Prostate gland (tissue), 2 donors: ENCODE data around the gene CD82. TPM values are rescaled to one million over a fixed set of nuclear protein-coding genes. Genes with fewer than 3 reads are reported as not detected.

Experiments
- DNase-seq: peaks from one replicate; pipeline ENCODE4 v3.0.0-alpha.2; 2019; ENCODE audit warnings: low spot score
- H3K27ac ChIP-seq, 2 donors: fragments of 200-600 bp; sonication (generic); 2 replicates each; pipeline ENCODE4 v1.5.1; 2017 to 2019
- H3K27me3 ChIP-seq: fragments of 200-600 bp; sonication (generic); replicated peaks from 2 replicates; pipeline ENCODE4 v1.5.1; 2019; ENCODE audit not compliant: insufficient read depth
- H3K36me3 ChIP-seq, 2 donors: fragments of 200-600 bp; sonication (generic); 1 replicate in 1 of 2; 2 replicates in 1 of 2; pipeline versions ENCODE4 v1.5.1 to v1.8.1; 2017 to 2019
- H3K4me1 ChIP-seq: fragments of 200-600 bp; sonication (generic); replicated peaks from 2 replicates; pipeline ENCODE4 v1.5.1; 2019
- H3K4me3 ChIP-seq, 2 donors: fragments of 200-600 bp; sonication (generic); 2 replicates each; pipeline ENCODE4 v1.5.1; 2017 to 2019
- H3K9me3 ChIP-seq: fragments of 200-600 bp; sonication (generic); 2 replicates; pipeline ENCODE4 v1.5.1; 2017
- CTCF ChIP-seq, 4 experiments: fragments of 200-600 bp in 2 of 4; fragments of 450-650 bp in 2 of 4; sonication (generic) in 2 of 4; IDR thresholded peaks; 1 replicate in 3 of 4; 2 replicates in 1 of 4; pipeline ENCODE4 v1.5.1; 2016 to 2019; ENCODE audit warnings: antibody characterized with exemption in 4 of 4, mild to moderate bottlenecking in 2 of 4, moderate library complexity in 2 of 4
- POLR2A ChIP-seq: fragments of 450-650 bp; IDR thresholded peaks from one replicate; pipeline ENCODE4 v1.6.1; 2016; ENCODE audit warnings: antibody characterized with exemption, mild to moderate bottlenecking
- POLR2AphosphoS5 ChIP-seq: sonication (generic); formaldehyde crosslinking; IDR thresholded peaks from one replicate; pipeline ENCODE4 v1.6.1; 2017; ENCODE audit warnings: antibody characterized with exemption
- WGBS: methylation state at CpG from one replicate; pipeline ENCODE4 v1.1.5; 2018; 5-methylcytosine and 5-hydroxymethylcytosine counted together
- intact Hi-C: fragments of 100-400 bp; cut with DNase I; formaldehyde crosslinking; loops from one replicate; pipeline ENCODE4 v1.14.2; 2022
- total RNA-seq, 2 donors: library from RNA; depleted of rRNA; stranded (reverse); fragments of >200 nt; gene quantifications; one replicate each; pipeline ENCODE4 v1.1.0, GENCODE V29; 2016

CD82 gene
- total RNA-seq, 2 donors from 2014 or later: 35.1 to 54.6 TPM

GRCh38 chr11:44618561-44619425 is 53.3 kb downstream of the CD82 start:
- 91% methylated on average over 22 of the region's 22 CpGs for WGBS
- intact Hi-C loops: no loop called here
- Histone ChIP-seq H3K36me3 (no peaks in the 10 kb centered on the region), H3K9me3 (no peaks in the 10 kb centered on the region), H3K4me3 (no peak overlapping the region), H3K27ac (no peak overlapping the region), H3K27me3 (no peaks in the 10 kb centered on the region), H3K4me1 (no peaks in the 10 kb centered on the region)
- TF ChIP-seq POLR2A: no peak
- no peak for TF ChIP-seq CTCF (IDR thresholded peaks at IDR 0.05)
- no peak for TF ChIP-seq POLR2AphosphoS5
- no peak for DNase-seq

GRCh38 chr11:44620328-44620725 is 54.9 kb downstream of the CD82 start:
- 95% methylated on average over 5 of the region's 5 CpGs for WGBS

GRCh38 chr11:44621140-44621681 is 55.7 kb downstream of the CD82 start:
- TF ChIP-seq POLR2A (no peak), POLR2AphosphoS5 (peak; percentile 14), CTCF (IDR thresholded peaks at IDR 0.05) (peak; percentile 90 to 96 (median 94))
- H3K4me3 ChIP-seq: no peak overlapping the region
- DNase-seq: peak; percentile 55
- no peak overlapping the region for H3K27ac ChIP-seq
- 27% methylated on average over 24 of the region's 24 CpGs for WGBS
- H3K36me3 ChIP-seq: no peaks in the 10 kb centered on the region
- intact Hi-C loops: loop anchor here (1.0 to 5.0 kb wide), 3 partner anchors 106 to 486 kb away; partner anchors contain the start of gene TSPAN18
- H3K27me3 ChIP-seq: no peaks in the 10 kb centered on the region
- H3K9me3 ChIP-seq: no peaks in the 10 kb centered on the region
- no peaks in the 10 kb centered on the region for H3K4me1 ChIP-seq

More at GRCh38 chr11:44620328-44620725, 54.9 kb downstream of the CD82 start:
- Histone ChIP-seq H3K4me3 (no peak overlapping the region), H3K36me3 (no peaks in the 10 kb centered on the region), H3K9me3 (no peaks in the 10 kb centered on the region), H3K4me1 (no peaks in the 10 kb centered on the region), H3K27ac (no peak overlapping the region), H3K27me3 (no peaks in the 10 kb centered on the region)
- intact Hi-C loops: loop anchor here (5.0 kb wide), 2 partner anchors 107 to 487 kb away; partner anchors contain the start of gene TSPAN18
- DNase-seq: no peak
- TF ChIP-seq CTCF (IDR thresholded peaks at IDR 0.05): no peak
- TF ChIP-seq POLR2A: no peak
- TF ChIP-seq POLR2AphosphoS5: no peak

- intact Hi-C loops: loop anchor here (1.0 to 5.0 kb wide), 3 partner anchors 106 to 486 kb away; partner anchors contain the start of gene TSPAN18
- H3K4me1 ChIP-seq: no peaks in the 10 kb centered on the region
- no peak for TF ChIP-seq POLR2AphosphoS5
- TF ChIP-seq CTCF (IDR thresholded peaks at IDR 0.05): no peak
- TF ChIP-seq POLR2A: no peak
- 83% methylated on average over 8 of the region's 8 CpGs for WGBS
- no peak for DNase-seq
- H3K4me3 ChIP-seq: no peak overlapping the region
- no peaks in the 10 kb centered on the region for H3K27me3 ChIP-seq
- H3K27ac ChIP-seq: no peak overlapping the region
- H3K36me3 ChIP-seq: no peaks in the 10 kb centered on the region
- no peaks in the 10 kb centered on the region for H3K9me3 ChIP-seq
Observed at GRCh38 chr11:44621784-44622183, 56.3 kb downstream of the CD82 start.
